GM12878 (cell line): Measurements from ENCODE around the gene RNF113A. TPM values are rescaled to one million over a fixed set of nuclear protein-coding genes. Genes with fewer than 3 reads are reported as not detected.

Experiments used
- CREB1 ChIP-seq: IDR thresholded peaks from 2 replicates; pipeline ENCODE4 v1.6.1; 2012; ENCODE audit warnings: low read depth, mild to moderate bottlenecking, inconsistent platforms
- ELK1 ChIP-seq: IDR thresholded peaks from 2 replicates; pipeline ENCODE4 v1.6.1; 2012; ENCODE audit warnings: low read depth, low read length, improper control_type of control experiment
- GABPA ChIP-seq: IDR thresholded peaks from 2 replicates; pipeline ENCODE4 v1.6.1; 2014; ENCODE audit warnings: antibody characterized with exemption, low read depth, mild to moderate bottlenecking, inconsistent platforms
- NBN ChIP-seq: fragments of 450-650 bp; IDR thresholded peaks from 2 replicates; pipeline ENCODE4 v1.6.1; 2016
- NFYA ChIP-seq: IDR thresholded peaks from 2 replicates; pipeline ENCODE4 v1.6.1; 2011; ENCODE audit warnings: low read depth, mild to moderate bottlenecking, low read length, improper control_type of control experiment, borderline replicate concordance
- PBX3 ChIP-seq: IDR thresholded peaks from 2 replicates; pipeline ENCODE4 v1.6.1; 2011; ENCODE audit warnings: mild to moderate bottlenecking, low read depth, low read length, moderate library complexity; ENCODE audit not compliant: insufficient replicate concordance
- PML ChIP-seq: IDR thresholded peaks from 2 replicates; pipeline ENCODE4 v1.6.1; 2012; ENCODE audit warnings: low read length, inconsistent platforms
- POLR2A ChIP-seq: IDR thresholded peaks from 2 replicates; pipeline ENCODE4 v1.6.1; 2011; ENCODE audit warnings: low read depth, mild to moderate bottlenecking, low read length
- RELB ChIP-seq: fragments of 450-650 bp; IDR thresholded peaks from 2 replicates; pipeline ENCODE4 v1.6.1; 2017; ENCODE audit warnings: low read depth, mild to moderate bottlenecking, moderate library complexity
- SMAD5 ChIP-seq: IDR thresholded peaks from 2 replicates; pipeline ENCODE4 v1.6.1; 2016; ENCODE audit warnings: antibody characterized with exemption, low read depth
- SUZ12 ChIP-seq: fragments of 200-600 bp; sonication (generic); IDR thresholded peaks from one replicate; pipeline ENCODE4 v1.6.1; 2018; ENCODE audit warnings: antibody characterized with exemption, mild to moderate bottlenecking; ENCODE audit not compliant: unreplicated experiment
- TAF1 ChIP-seq: IDR thresholded peaks from 2 replicates; pipeline ENCODE4 v1.6.1; 2011; ENCODE audit warnings: mild to moderate bottlenecking, low read depth, low read length, borderline replicate concordance
- TARDBP ChIP-seq: IDR thresholded peaks from 2 replicates; pipeline ENCODE4 v1.6.1; 2016; ENCODE audit warnings: borderline replicate concordance
- TBL1XR1 ChIP-seq: IDR thresholded peaks from 2 replicates; pipeline ENCODE4 v1.6.1; 2012; ENCODE audit warnings: low read depth, low read length, improper control_type of control experiment
- USF1 ChIP-seq: IDR thresholded peaks from 2 replicates; pipeline ENCODE4 v1.6.1; 2011; ENCODE audit warnings: borderline replicate concordance, low read depth, mild to moderate bottlenecking, moderate library complexity, mixed read lengths, low read length; ENCODE audit not compliant: insufficient read depth; ENCODE audit errors: extremely low read length
- ZBTB11 ChIP-seq: fragments of 450-650 bp; formaldehyde crosslinking; IDR thresholded peaks from 2 replicates; pipeline ENCODE4 v1.5.0; 2022; ENCODE audit warnings: mild to moderate bottlenecking, missing genetic modification characterization
- polyA plus RNA-seq, 11 experiments: library from polyadenylated mRNA; depleted of rRNA in 4 of 11; unstranded in 6 of 11; stranded (reverse) in 5 of 11; fragments of >200 nt; fragmentation: Nextera tagmentation in 4 of 11; fragmentation: Illumina TruSeq in 1 of 11; extraction: Ambion mirVana in 4 of 11; extraction: Trizol in 1 of 11; gene quantifications; 1 replicate in 1 of 11; 2 replicates in 10 of 11; pipeline versions ENCODE4 v1.2.1 to v1.2.3, GENCODE V29; 2011 to 2016; ENCODE audit warnings: inconsistent platforms in 2 of 11, missing spikeins in 2 of 11, low read depth in 1 of 11
- total RNA-seq, 4 experiments: library from RNA; depleted of rRNA in 3 of 4; stranded (reverse); fragments of >200 nt in 3 of 4; fragmentation: Illumina TruSeq in 1 of 4; extraction: Trizol in 1 of 4; gene quantifications; 2 replicates each; pipeline versions ENCODE4 v1.2.1 to v1.2.3, GENCODE V29; 2013 to 2021

Gene RNF113A
- total and polyA plus RNA-seq, 10 of the 15 experiments (the other 5 are each of a cell fraction or from before 2014, with no cell fraction given) = 20.6 to 33.1 (median 23.4) TPM

GRCh38 chrX:119871599-119872395, at the start of gene RNF113A, which contains the start of gene NDUFA1 (continued):
- TF ChIP-seq ZBTB11 (CRISPR knock-in tag) (0 out of 2 replicates have a peak, but pooled peaks have one; percentile 21), TARDBP (0 out of 2 replicates have a peak, but pooled peaks have one; percentile 46), USF1 (no peak), CREB1 (peak; percentile 84), ELK1 (peak; percentile 63; the same call in 1 of the 2 replicates), SMAD5 (no peak; the same call in 1 of the 2 replicates), TAF1 (peak; percentile 92), TBL1XR1 (0 out of 2 replicates have a peak, but pooled peaks have one; percentile 25), GABPA (peak; percentile 65), POLR2A (peak; percentile 96), NBN (no peak), RELB (0 out of 2 replicates have a peak, but pooled peaks have one; percentile 29), SUZ12 (no peak), PML (peak; percentile 85), NFYA (no peak), PBX3 (peak; percentile 24)
